Left colon (tissue), 2 donors: ENCODE results near the gene SHE. TPM values are rescaled to one million over a fixed set of nuclear protein-coding genes. Genes with fewer than 3 reads are reported as not detected.
"Not testable (repeated sequence)": the region's sequence is repeated elsewhere in the genome, so short reads cannot be mapped to it uniquely, and the experiment has no call there.

ENCODE experiments used
- ATAC-seq: fragments of 200-7000 bp; cut with Tn5 transposase; one replicate; pipeline ENCODE4 v1.9.1; 2020; ENCODE audit warnings: mild to moderate bottlenecking, moderate library complexity
- DNase-seq, 2 donors: peaks; one replicate each; pipeline ENCODE4 v3.0.0-alpha.2; 2020
- intact Hi-C, 2 donors: fragments of 100-400 bp; cut with DNase I in 1 of 2; cut with micrococcal nuclease in 1 of 2; formaldehyde crosslinking; loops; one replicate each; pipeline versions ENCODE4 v1.11.2 to v1.14.0; 2022; cut with DNase I, micrococcal nuclease
- long read RNA-seq: library from polyadenylated mRNA; unstranded; transcript quantifications from one replicate; pipeline ENCODE4 v2.0.0, GENCODE V29; 2021
- total RNA-seq, 2 donors: library from RNA; stranded (reverse); fragmentation: NEBNext Ultra II Directional; extraction: Animal tissue kit (Norgen Biotek cat#: 25700); gene quantifications; one replicate each; pipeline ENCODE4 v1.2.1, GENCODE V29; 2021
- donor health status: DM: no; HTN: no; CAD: no.
- donor health status: DM: yes; HTN: yes; CAD: no.

SHE gene
- total RNA-seq, result 1 to 10 TPM; 3.4 TPM
- long read RNA-seq, full-length matches to known transcripts, result 4 of 12 reads
- long read RNA-seq, partial matches to known transcripts, result 2 of 12 reads
- long read RNA-seq, other reads (novel, unspliced or antisense), result 6 of 12 reads

DNA sequence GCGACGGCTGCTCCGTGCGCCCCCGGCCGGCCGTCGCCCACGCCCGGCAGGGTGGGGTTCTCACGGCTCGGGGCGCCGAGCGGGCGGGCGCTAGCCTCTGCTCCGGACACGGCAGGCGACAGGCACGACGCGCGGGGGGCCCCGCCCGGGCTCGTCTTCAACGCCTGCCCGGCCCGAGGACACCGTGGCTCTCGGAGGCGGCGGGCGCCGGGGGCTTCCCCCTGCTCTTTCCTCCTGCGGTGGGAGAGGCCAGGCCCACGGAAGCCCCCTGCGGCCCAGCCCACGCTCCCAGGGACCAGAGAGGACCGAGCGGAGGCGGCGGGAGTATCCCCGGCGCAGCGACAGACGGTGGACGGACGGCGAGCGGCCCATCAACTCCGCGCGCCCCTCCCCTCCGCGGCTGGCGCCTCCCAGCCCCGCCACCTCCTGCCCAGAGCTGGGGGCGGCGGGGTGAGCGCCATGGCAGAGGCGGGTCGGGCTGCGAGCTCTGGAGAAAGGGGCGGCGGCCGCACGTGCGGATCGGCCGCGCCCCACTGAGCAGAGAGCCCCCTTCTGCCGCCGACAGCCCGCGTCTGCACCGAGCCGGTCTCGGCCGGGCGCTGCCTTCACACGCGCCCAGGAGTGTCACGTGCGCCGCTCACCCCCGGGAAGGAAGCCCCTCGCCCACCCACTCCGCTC is at the start of gene SHE, which contains the start of gene TDRD10:
Gene SHE (minus strand): TSS at position 347 of the 678 bp plus-strand sequence. CDS start 386 bp downstream, outside the sequence.
Gene TDRD10 (plus strand): TSS at position 154 of the 678 bp plus-strand sequence. CDS start 4,685 bp downstream, outside the sequence.
- intact Hi-C loops, result no loop called here
- DNase-seq, result peak in 1 of 2 donors; percentile 29
- ATAC-seq, result peak; percentile 33

GRCh38 chr1:154551474-154551873 is 49.3 kb upstream of the SHE start:
- DNase-seq (peak in 1 of 2 donors; percentile 25), ATAC-seq (peak; percentile 76)
- intact Hi-C loops, result no loop called here

DNA sequence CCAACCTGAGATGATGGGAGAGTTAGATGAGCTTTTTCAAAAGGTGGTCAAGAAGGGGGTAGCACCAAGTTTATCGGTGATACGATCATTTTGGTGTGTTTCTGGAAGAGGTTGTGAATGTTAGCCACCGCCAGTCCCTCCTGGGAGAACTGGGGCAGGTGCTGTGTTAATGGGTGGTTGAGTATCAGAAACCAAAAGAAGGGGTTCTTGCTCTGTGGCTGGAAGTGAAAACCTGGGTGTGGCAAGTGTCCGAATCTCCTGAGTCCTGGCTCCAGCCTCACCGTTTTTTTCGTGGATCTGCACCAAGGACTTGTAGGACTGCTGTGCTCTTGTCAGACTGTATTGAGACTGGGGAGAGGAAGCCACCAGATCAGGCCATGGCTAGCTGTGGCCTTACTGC is 48.4 kb upstream of the SHE start:
- ATAC-seq (no peak), DNase-seq (no peak)
- intact Hi-C loops, result no loop called here

GRCh38 chr1:154550070-154550469 is 47.9 kb upstream of the SHE start:
- ATAC-seq, result no peak
- intact Hi-C loops, result no loop called here
- no peak for DNase-seq

DNA sequence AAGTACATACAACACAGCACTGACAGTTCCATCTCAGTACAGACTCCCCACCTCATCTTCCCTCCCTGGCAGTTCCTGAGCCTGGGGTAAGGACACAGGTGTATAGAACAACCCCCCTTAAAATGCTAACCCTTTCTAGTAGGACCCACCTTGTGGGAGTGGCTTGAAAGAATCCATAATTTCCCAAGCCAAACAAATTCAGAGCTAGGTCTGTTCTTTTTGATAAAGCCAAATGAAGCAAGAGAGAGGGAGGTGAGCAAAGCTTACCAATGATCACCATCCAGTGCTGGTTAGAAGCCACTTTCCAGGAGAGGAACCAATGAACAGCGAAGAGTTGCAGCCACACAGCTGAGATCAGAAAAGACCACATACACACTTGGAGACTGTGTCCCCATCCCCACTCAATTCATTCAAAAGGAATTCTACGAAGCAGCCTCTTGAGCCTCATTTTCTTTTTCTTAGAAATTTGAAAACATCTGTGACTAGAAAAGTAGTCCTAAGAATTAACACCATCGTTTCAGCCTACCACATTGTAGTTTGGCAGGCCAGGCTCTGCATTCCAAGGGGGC is 47.1 kb upstream of the SHE start:
- DNase-seq, result no peak
- intact Hi-C loops, result loop anchor here in 1 of 2 donors (10.0 kb wide), 1 partner anchor 64 kb away; no protein-coding TSS in a partner anchor
- ATAC-seq, result no peak

DNA sequence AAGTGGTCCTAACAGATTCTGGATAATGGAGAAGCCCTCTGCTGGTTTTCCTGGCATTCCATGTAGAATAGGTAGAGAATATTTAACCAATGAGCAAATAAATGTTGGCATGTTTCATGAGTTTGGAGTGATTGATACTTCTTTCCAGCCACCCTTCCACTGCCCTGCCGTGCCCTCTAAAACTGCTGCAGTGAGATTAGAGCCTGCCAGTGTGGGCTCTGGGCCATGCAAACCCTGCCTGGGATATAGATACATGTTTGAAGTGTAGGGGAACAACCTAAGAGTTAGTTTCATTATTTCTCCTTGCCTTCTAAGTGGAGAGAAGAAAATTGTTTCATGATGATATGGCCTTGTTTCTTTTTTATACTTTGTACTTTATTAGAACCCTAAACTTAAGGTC is 45.8 kb upstream of the SHE start:
- intact Hi-C loops, result loop anchor here in 1 of 2 donors (10.0 kb wide), 1 partner anchor 63 kb away; no protein-coding TSS in a partner anchor
- ATAC-seq, result peak; percentile 41
- no peak for DNase-seq

- ATAC-seq (no peak), DNase-seq (no peak)
- intact Hi-C loops, result loop anchor here in 1 of 2 donors (10.0 kb wide), 1 partner anchor 62 kb away; no protein-coding TSS in a partner anchor
Measured at GRCh38 chr1:154547105-154547732, 45.0 kb upstream of the SHE start.

- peak; percentile 80 for ATAC-seq
- intact Hi-C loops, result loop anchor here in 1 of 2 donors (10.0 kb wide), 1 partner anchor 62 kb away; no protein-coding TSS in a partner anchor
Measured at GRCh38 chr1:154546264-154547063, 44.3 kb upstream of the SHE start.

DNA sequence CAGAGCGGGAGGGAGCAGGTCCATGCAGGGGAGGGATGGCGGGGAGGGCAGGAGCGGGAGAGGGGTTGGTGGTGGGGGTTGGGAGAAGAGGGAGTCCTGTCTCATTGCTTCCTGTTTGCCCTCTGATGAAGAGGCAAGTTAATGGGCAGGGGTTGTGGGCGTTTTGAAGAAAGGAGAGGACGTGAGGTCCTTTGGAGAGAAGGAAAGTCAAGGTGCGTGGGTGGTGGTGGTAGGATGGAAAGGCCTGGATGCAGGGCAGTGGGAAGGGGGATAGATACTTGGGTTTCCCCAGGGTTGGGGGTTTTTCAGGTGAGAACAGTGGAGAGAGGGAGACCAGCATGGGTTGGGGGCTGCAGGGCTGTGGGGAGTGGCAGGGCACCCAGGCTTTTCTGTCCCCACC is 39.0 kb upstream of the SHE start:
- ATAC-seq (no peak), DNase-seq (no peak)
- intact Hi-C loops, result loop anchor here in 1 of 2 donors (10.0 kb wide), 1 partner anchor 56 kb away; no protein-coding TSS in a partner anchor

More at GRCh38 chr1:154546264-154547063, 44.3 kb upstream of the SHE start:
- DNase-seq, result peak; percentile 42 to 53

DNA sequence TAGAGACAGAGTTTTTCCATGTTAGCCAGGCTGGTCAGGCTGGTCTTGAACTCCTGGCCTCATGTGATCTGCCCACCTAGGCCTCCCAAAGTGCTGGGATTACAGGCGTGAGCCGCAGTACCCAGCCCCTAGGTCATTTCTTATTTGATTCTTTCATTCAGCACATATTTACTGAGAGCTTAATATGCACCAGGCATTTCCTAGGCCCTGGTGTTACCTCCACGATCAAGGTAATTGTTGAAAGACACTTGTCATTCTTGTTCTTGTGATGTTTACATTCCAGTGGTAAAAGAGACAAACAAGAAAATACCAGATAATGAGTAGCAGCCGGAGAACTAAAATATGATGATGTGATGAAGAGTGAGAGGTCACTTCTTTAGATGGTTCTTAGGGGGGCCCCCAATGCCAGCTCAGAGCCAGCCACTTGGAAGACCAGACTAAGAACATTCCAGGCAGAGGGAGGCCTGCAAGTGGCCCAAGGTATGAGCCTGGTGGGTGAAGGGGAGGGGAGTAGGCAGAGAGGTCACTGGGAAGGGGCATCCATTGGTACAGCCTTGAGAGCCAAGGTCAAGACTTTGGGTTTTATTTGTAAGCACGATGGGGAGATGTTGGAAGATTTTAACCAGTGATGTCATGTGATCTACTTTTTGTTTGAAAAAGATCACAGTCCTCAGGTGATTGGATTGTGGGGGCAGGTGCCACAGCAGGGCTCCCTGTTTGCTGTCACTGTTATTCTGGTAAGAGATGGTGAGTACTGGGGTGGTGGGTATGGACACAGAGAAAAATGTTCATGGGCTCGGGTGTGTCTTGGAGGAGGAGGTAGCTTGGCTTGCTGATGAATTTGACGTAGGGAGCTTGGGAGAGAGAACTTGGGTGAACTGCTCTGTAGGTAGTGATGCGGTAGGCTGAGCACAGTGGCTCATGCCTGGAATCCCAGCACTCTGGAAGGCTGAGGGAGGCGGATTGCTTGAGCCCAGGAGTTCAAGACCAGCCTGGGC is 37.6 kb upstream of the SHE start:
- intact Hi-C loops, result loop anchor here in 1 of 2 donors (10.0 kb wide), 1 partner anchor 55 kb away; no protein-coding TSS in a partner anchor
- ATAC-seq, result no peak

GRCh38 chr1:154536570-154536969 is 34.4 kb upstream of the SHE start:
- ATAC-seq, result no peak

More for the DNA sequence above, 37.6 kb upstream of the SHE start:
- no peak for DNase-seq

DNA sequence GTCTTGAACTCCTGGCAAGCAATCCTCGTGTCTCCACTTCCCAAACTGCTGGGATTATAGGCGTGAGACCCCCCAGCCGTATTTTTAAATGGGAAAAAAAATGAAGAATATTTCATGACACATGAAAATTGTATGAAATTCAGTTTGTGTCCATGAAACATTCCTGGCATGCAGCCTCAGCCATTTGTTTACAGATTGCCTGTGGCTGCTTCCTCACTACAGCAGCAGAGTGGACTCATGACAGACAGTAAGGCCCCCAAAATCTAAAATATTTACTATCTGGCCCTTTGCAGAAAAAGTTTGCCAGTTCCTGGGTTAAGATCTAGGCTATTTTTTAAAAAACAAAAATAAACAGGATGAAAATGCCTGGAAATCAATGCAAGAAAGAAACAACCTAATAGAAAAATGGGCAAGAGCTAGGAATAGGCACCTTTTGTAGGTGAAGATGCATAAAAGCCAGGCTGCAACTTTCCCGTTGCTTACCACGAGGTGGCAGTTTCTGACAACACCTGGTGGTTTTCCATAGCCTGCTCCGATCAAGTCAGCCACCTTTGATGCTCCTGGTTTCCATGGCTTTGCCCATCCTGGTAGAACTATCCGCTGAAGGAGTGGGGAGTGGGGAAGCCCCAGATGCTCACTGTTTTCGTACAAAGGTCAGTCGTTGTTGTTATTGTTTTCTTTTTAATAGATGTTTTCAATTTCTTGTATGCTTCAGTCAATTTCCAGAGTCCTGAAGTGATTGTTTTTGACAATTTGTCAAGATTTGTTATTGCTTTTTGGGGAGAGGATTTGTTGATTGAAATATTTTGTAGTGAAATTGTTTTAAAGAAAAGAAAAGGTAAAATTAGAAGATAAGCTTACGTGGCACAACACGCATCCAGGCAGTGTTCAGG is 32.0 kb upstream of the SHE start:
- DNase-seq (peak in 1 of 2 donors; percentile 48), ATAC-seq (peak; percentile 82)
- intact Hi-C loops, result no loop called here

More at GRCh38 chr1:154536570-154536969, 34.4 kb upstream of the SHE start:
- intact Hi-C loops, result no loop called here
- DNase-seq, result no peak

- intact Hi-C loops, result not testable (repeated sequence)
Measured at GRCh38 chr1:154531950-154532349, 29.7 kb upstream of the SHE start.

DNA sequence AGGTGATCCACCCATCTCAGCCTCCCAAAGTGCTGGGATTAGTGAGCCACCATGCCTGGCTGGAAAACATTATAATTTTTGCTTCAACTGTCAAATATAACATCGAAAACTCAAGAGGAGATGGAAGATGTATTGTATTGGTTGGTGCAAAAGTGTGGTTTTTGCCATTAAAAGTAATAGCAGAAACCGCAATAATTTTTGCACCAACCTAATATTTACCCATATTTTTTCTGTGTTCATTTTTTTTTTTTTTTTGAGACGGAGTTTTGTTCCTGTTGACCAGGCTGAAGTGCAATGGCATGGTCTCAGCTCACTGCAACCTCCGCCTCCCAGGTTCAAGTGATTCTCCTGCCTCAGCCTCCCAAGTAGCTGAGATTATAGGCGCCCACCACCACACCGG is 27.1 kb upstream of the SHE start:
- no peak for ATAC-seq
- intact Hi-C loops, result no loop called here
- DNase-seq, result no peak

More at GRCh38 chr1:154531950-154532349, 29.7 kb upstream of the SHE start:
- not testable (repeated sequence) for ATAC-seq, DNase-seq

- DNase-seq, result no peak
Measured at GRCh38 chr1:154527192-154527591, 25.0 kb upstream of the SHE start.

DNA sequence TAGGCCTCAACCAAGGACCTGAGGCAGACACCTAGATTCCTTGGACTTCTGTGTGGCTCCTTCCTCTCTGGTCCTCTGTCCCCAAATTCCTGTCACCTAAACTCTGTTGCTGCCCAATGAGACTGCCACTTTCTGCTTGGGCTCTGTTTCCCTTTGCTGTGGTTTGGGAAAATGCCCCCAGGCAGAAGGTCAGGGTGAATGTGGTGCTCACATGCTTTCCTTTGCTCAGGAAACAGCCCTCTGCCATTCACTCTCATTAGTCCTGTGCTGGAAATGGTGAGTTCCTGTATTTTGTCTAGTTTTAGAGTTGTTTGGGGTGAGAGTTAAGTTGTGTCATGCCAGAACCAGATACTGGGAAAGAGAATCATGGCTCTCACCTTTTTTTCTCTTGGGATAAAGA is 22.7 kb upstream of the SHE start:
- no peak for DNase-seq
- no peak for ATAC-seq
- intact Hi-C loops, result no loop called here

More at GRCh38 chr1:154527192-154527591, 25.0 kb upstream of the SHE start:
- no peak for ATAC-seq
- intact Hi-C loops, result no loop called here
